K562 (cell line): Measurements from ENCODE around the gene FAM149A. TPM values are rescaled to one million over a fixed set of nuclear protein-coding genes. Genes with fewer than 3 reads are reported as not detected.
A peak's percentile ranks its signal among the peaks of the same experiment; 100 is the strongest.

Experiments
- CBFB ChIP-seq: sonication (generic); formaldehyde crosslinking; IDR thresholded peaks from 2 replicates; pipeline ENCODE4 v1.4.0; 2020; ENCODE audit warnings: mild to moderate bottlenecking, missing genetic modification reagents
- DMBX1 ChIP-seq: fragments of 250-450 bp; sonication (Bioruptor Pico); IDR thresholded peaks from 2 replicates; pipeline ENCODE4 v1.8.0; 2022; ENCODE audit warnings: inconsistent platforms, mild to moderate bottlenecking, moderate library complexity, borderline replicate concordance
- HSF4 ChIP-seq: fragments of 250-450 bp; sonication (Bioruptor Pico); IDR thresholded peaks from 2 replicates; pipeline ENCODE4 v2.1.2; 2022; ENCODE audit warnings: mild to moderate bottlenecking, moderate library complexity, borderline replicate concordance
- ILF3 ChIP-seq: fragments of 450-650 bp; IDR thresholded peaks from 2 replicates; pipeline ENCODE4 v1.6.1; 2018; ENCODE audit warnings: antibody characterized with exemption, mild to moderate bottlenecking, moderate library complexity, borderline replicate concordance
- KAT8 ChIP-seq: fragments of 450-650 bp; IDR thresholded peaks from 2 replicates; pipeline ENCODE4 v1.6.1; 2016; ENCODE audit warnings: low read depth, mild to moderate bottlenecking
- NKRF ChIP-seq: fragments of 450-650 bp; IDR thresholded peaks from 2 replicates; pipeline ENCODE4 v1.6.1; 2016; ENCODE audit warnings: borderline replicate concordance
- TCF15 ChIP-seq: fragments of 250-450 bp; sonication (Bioruptor Pico); IDR thresholded peaks from 2 replicates; pipeline ENCODE4 v1.8.0; 2022; ENCODE audit warnings: moderate library complexity, mild to moderate bottlenecking, inconsistent platforms
- ZNF23 ChIP-seq: fragments of 250-450 bp; sonication (Bioruptor Pico); IDR thresholded peaks from 2 replicates; pipeline ENCODE4 v1.4.0; 2020; ENCODE audit warnings: mild to moderate bottlenecking
- ZNF318 ChIP-seq, 2 experiments: fragments of 450-650 bp; IDR thresholded peaks; 2 replicates each; pipeline ENCODE4 v1.6.1; 2016; ENCODE audit warnings: mild to moderate bottlenecking in 2 of 2, borderline replicate concordance in 1 of 2, low read depth in 1 of 2, moderate library complexity in 1 of 2
- ZNF584 ChIP-seq: fragments of 200-800 bp; sonication (Bioruptor generic); IDR thresholded peaks from 2 replicates; pipeline ENCODE4 v1.6.1; 2016; ENCODE audit warnings: low read depth, mild to moderate bottlenecking, missing genetic modification characterization, missing compliant biosample characterization
- ZNF639 ChIP-seq, 2 experiments: fragments of 200-800 bp in 1 of 2; sonication (Bioruptor generic) in 1 of 2; sonication (generic) in 1 of 2; formaldehyde crosslinking in 1 of 2; IDR thresholded peaks in 1 of 2; conservative IDR thresholded peaks in 1 of 2; 2 replicates each; pipeline versions ENCODE4 v1.5.0 to v1.6.1; 2016 to 2020; ENCODE audit warnings: missing compliant biosample characterization in 1 of 2, missing genetic modification characterization in 1 of 2, missing genetic modification reagents in 1 of 2
- polyA plus RNA-seq, 8 experiments: library from polyadenylated mRNA; depleted of rRNA in 4 of 8; stranded (reverse) in 5 of 8; unstranded in 3 of 8; fragments of >200 nt; fragmentation: Nextera tagmentation in 2 of 8; fragmentation: Illumina TruSeq in 1 of 8; extraction: Ambion mirVana in 2 of 8; extraction: Trizol in 1 of 8; gene quantifications; 2 replicates each; pipeline versions ENCODE4 v1.2.1 to v1.2.3, GENCODE V29; 2011 to 2014; ENCODE audit warnings: inconsistent platforms in 1 of 8, missing spikeins in 1 of 8
- total RNA-seq, 7 experiments: library from RNA; depleted of rRNA in 6 of 7; stranded (reverse); fragments of >200 nt in 6 of 7; fragmentation: Illumina TruSeq in 2 of 7; extraction: Trizol in 2 of 7; gene quantifications; 2 replicates each; pipeline versions ENCODE4 v1.2.1 to v1.2.3, GENCODE V29; 2011 to 2021; ENCODE audit warnings: low replicate concordance in 1 of 7

FAM149A gene
- total and polyA plus RNA-seq, 9 of the 15 experiments (the other 6 are each of a cell fraction or from before 2014, with no cell fraction given): not detected

GRCh38 chr4:186191200-186192065, 86.9 kb downstream of the FAM149A start, which contains the start of gene CYP4V2 (continued):
- no peak for TF ChIP-seq ZNF318 (IDR thresholded peaks at IDR 0.05; ENCODE audit: borderline replicate concordance in 1 of 2, low read depth in 1 of 2)
- TF ChIP-seq ZNF23 (CRISPR knock-in tag): no peak
- no peak for TF ChIP-seq KAT8
- no peak; the same call in 1 of the 2 replicates for TF ChIP-seq ZNF584 (CRISPR knock-in tag)
- TF ChIP-seq ZNF639 (CRISPR knock-in tag; conservative IDR thresholded peaks at IDR 0.05 in 1 of 2, IDR thresholded peaks at IDR 0.05 in 1 of 2): peak in 1 of 2 experiments; percentile 100; a peak in 2 of 4 replicates
- peak; percentile 68; the same call in 1 of the 2 replicates for TF ChIP-seq NKRF
- no peak; the same call in 1 of the 2 replicates for TF ChIP-seq CBFB (CRISPR knock-in tag)
- 0 out of 2 replicates have a peak, but pooled peaks have one; percentile 39 for TF ChIP-seq ILF3
- TF ChIP-seq HSF4: no peak
- no peak for TF ChIP-seq DMBX1 (CRISPR knock-in tag)
- TF ChIP-seq TCF15 (CRISPR knock-in tag): no peak
